GM12878 (cell line): ENCODE results near the gene ST8SIA3.

ENCODE experiments used
- CREB1 ChIP-seq: IDR thresholded peaks from 2 replicates; pipeline ENCODE4 v1.6.1; 2012; ENCODE audit warnings: low read depth, mild to moderate bottlenecking, inconsistent platforms
- CTCF ChIP-seq, 3 experiments: IDR thresholded peaks in 2 of 3; conservative IDR thresholded peaks in 1 of 3; 2 replicates each; pipeline ENCODE4 v1.5.1; 2011; ENCODE audit warnings: low read depth in 3 of 3, low read length in 3 of 3, mild to moderate bottlenecking in 3 of 3, control low read depth in 2 of 3, moderate library complexity in 2 of 3, inconsistent platforms in 1 of 3, mixed read lengths in 1 of 3; ENCODE audit not compliant: control insufficient read depth in 2 of 3, insufficient read depth in 1 of 3; ENCODE audit errors: extremely low read depth in 1 of 3
- JUND ChIP-seq: IDR thresholded peaks from 2 replicates; pipeline ENCODE4 v1.6.1; 2012; ENCODE audit warnings: low read depth, mild to moderate bottlenecking, low read length, improper control_type of control experiment, moderate library complexity
- NR2C2 ChIP-seq: IDR thresholded peaks from 2 replicates; pipeline ENCODE4 v1.6.1; 2011; ENCODE audit warnings: borderline replicate concordance, low read depth; ENCODE audit not compliant: control insufficient read depth, insufficient read length
- POLR2A ChIP-seq: IDR thresholded peaks from 2 replicates; pipeline ENCODE4 v1.6.1; 2011; ENCODE audit warnings: low read depth, mild to moderate bottlenecking, low read length
- RCOR1 ChIP-seq: conservative IDR thresholded peaks from 2 replicates; pipeline ENCODE4 v1.6.1; 2012; ENCODE audit warnings: low read depth, low read length, improper control_type of control experiment
- SIX5 ChIP-seq: IDR thresholded peaks from 2 replicates; pipeline ENCODE4 v1.6.1; 2011; ENCODE audit warnings: mild to moderate bottlenecking, low read depth, low read length, moderate library complexity; ENCODE audit not compliant: severe bottlenecking
- SREBF2 ChIP-seq: IDR thresholded peaks from 2 replicates; pipeline ENCODE4 v1.6.1; 2012; ENCODE audit warnings: mild to moderate bottlenecking, low read length
- SRF ChIP-seq, 2 experiments: IDR thresholded peaks; 2 replicates each; pipeline ENCODE4 v1.6.1; 2011; ENCODE audit warnings: low read depth in 2 of 2, low read length in 2 of 2, mild to moderate bottlenecking in 1 of 2, moderate library complexity in 1 of 2
- STAT1 ChIP-seq: fragments of 450-650 bp; conservative IDR thresholded peaks from 2 replicates; pipeline ENCODE4 v1.6.1; 2014; ENCODE audit warnings: antibody characterized with exemption, mild to moderate bottlenecking
- TBL1XR1 ChIP-seq: IDR thresholded peaks from 2 replicates; pipeline ENCODE4 v1.6.1; 2012; ENCODE audit warnings: low read depth, low read length, improper control_type of control experiment
- USF2 ChIP-seq: IDR thresholded peaks from 2 replicates; pipeline ENCODE4 v1.6.1; 2011; ENCODE audit warnings: low read depth, low read length, improper control_type of control experiment, borderline replicate concordance
- ZNF217 ChIP-seq: fragments of 450-650 bp; IDR thresholded peaks from 2 replicates; pipeline ENCODE4 v1.6.1; 2017; ENCODE audit warnings: antibody characterized with exemption, mild to moderate bottlenecking

- no peak for TF ChIP-seq TBL1XR1
- TF ChIP-seq NR2C2 = no peak
- TF ChIP-seq POLR2A = no peak
- TF ChIP-seq CTCF (IDR thresholded peaks at IDR 0.05 in 2 of 3, conservative IDR thresholded peaks at IDR 0.05 in 1 of 3; ENCODE audit: control insufficient read depth in 2 of 3, extremely low read depth in 1 of 3, insufficient read depth in 1 of 3, low read depth in 3 of 3, low read length in 3 of 3) = no peak
- TF ChIP-seq USF2 = no peak
- TF ChIP-seq RCOR1 = no peak
- no peak for TF ChIP-seq ZNF217
- no peak for TF ChIP-seq JUND
- no peak for TF ChIP-seq STAT1
- TF ChIP-seq SIX5 = no peak
- TF ChIP-seq SRF (IDR thresholded peaks at IDR 0.05; ENCODE audit: low read depth in 2 of 2, low read length in 2 of 2) = no peak
- no peak for TF ChIP-seq SREBF2
- no peak for TF ChIP-seq CREB1
Observed at GRCh38 chr18:57389271-57389670, 36.9 kb downstream of the ST8SIA3 start.
